NCI-H748 (cell line): ENCODE measurements around the gene HMHB1.

Experiments
- DNase-seq: peaks from one replicate; lab custom pipeline; 2025; ENCODE audit not compliant: unreplicated experiment; lab: John Stamatoyannopoulos, UW

The HMHB1 gene

GRCh38 chr5:143812085-143812705 lies at the start of gene HMHB1:
Gene HMHB1 (plus strand): TSS chr5:143812161.
- DNase-seq, result peak; percentile 4

- DNase-seq, result no peak
Measured at GRCh38 chr5:143762636-143763220, 49.2 kb upstream of the HMHB1 start.

GRCh38 chr5:143767162-143767561 lies 44.8 kb upstream of the HMHB1 start:
- no peak for DNase-seq

- DNase-seq, result no peak
Measured at GRCh38 chr5:143769026-143769786, 42.8 kb upstream of the HMHB1 start.

GRCh38 chr5:143770450-143770849 lies 41.5 kb upstream of the HMHB1 start:
- no peak for DNase-seq

GRCh38 chr5:143771189-143771588 lies 40.8 kb upstream of the HMHB1 start:
- DNase-seq, result no peak

- no peak for DNase-seq
Measured at GRCh38 chr5:143771602-143772001, 40.4 kb upstream of the HMHB1 start.

GRCh38 chr5:143772621-143773020 lies 39.3 kb upstream of the HMHB1 start:
- DNase-seq, result no peak

- no peak for DNase-seq
Measured at GRCh38 chr5:143775258-143775657, 36.7 kb upstream of the HMHB1 start.

GRCh38 chr5:143776951-143777350 lies 35.0 kb upstream of the HMHB1 start:
- no peak for DNase-seq

GRCh38 chr5:143779506-143779905 lies 32.5 kb upstream of the HMHB1 start:
- DNase-seq, result no peak

GRCh38 chr5:143781993-143782520 lies 29.9 kb upstream of the HMHB1 start:
- no peak for DNase-seq

- DNase-seq, result no peak
Measured at GRCh38 chr5:143782588-143783386, 29.2 kb upstream of the HMHB1 start.

GRCh38 chr5:143788401-143788800 lies 23.6 kb upstream of the HMHB1 start:
- no peak for DNase-seq

- DNase-seq, result no peak
Measured at GRCh38 chr5:143790457-143791112, 21.4 kb upstream of the HMHB1 start.

GRCh38 chr5:143791848-143792731 lies 19.9 kb upstream of the HMHB1 start:
- DNase-seq, result no peak

GRCh38 chr5:143793249-143793648 lies 18.7 kb upstream of the HMHB1 start:
- DNase-seq, result no peak

GRCh38 chr5:143796125-143796524 lies 15.8 kb upstream of the HMHB1 start:
- no peak for DNase-seq

- no peak for DNase-seq
Measured at GRCh38 chr5:143796753-143797152, 15.2 kb upstream of the HMHB1 start.

- DNase-seq, result no peak
Measured at GRCh38 chr5:143800715-143801114, 11.2 kb upstream of the HMHB1 start.
